Eye (tissue), 1 donor: Measurements from ENCODE around the gene EIF4EBP2.

Experiments used
- DNase-seq: peaks from one replicate; pipeline ENCODE4 v3.0.0-alpha.2; 2015

EIF4EBP2 gene

GRCh38 chr10:70379581-70380176, 24.3 kb upstream of the EIF4EBP2 start:
- DNase-seq, result no peak

- no peak for DNase-seq
Observed at GRCh38 chr10:70380350-70381135, 23.4 kb upstream of the EIF4EBP2 start.

DNA sequence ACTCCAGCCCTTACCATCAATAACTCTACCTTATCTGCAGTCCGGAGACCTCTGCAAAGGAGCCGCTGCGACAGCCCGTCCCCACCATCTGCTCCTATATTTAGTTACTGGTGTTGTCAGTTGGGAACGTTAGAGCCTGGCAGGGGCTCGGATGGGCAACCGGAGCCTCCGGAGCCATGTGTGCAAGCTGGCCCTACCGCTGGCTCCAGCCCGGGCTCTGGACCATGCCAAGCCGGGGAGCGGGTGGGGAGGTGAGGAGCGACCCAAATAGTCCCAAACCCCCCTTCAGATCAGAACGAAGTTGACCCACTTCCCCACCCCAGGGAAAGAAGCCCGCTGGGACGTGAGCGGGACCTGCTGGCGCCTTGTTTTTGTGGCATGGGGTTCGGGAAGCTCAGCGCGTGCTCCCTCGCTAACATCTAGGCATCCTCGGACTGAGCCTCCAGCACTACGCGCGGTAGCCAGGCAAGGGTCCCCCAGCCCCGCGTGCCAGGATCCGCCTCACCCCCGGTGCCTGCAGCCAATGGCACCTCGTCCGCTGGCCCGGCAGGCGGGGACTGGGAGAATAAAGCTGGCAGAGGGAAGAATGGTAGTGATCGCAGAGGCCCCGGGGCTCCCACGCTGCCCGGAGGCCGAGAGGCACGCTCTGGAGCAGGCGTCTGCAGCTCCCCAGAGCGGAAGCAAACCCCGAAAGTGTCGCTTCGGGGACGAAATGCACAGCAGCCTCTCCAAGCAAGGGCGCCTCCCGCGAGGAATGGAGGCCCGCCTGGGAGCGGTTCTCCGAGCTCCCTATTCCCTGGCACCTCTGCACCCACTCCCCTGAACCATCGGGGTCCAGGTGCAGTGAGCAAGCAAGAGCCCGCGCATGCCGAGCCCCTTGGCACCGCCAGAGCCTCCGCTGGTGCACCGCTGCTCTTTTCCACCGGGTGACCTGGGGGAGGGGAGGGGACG, 22.2 kb upstream of the EIF4EBP2 start:
- peak; percentile 86 for DNase-seq

GRCh38 chr10:70391654-70392053, 12.3 kb upstream of the EIF4EBP2 start:
- DNase-seq, result no peak

DNA sequence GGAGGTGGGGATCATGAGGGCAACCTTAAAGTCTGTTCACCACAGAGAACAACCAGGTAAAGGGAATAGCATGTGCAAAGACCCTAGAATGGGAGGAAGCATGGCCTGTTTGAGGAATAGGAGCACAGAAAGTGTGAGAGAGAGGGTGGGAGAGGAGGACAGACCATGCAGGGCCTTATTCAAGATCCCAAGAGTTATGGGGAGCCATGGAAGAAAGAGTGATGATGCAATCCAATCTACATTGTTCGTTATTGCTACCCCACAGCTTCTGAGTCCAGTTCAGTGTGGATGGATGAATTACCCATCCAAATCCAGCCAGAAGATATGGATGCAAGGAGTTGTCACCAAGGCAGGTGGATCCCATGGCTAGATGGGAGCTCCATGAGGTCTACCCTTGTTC, 7.8 kb upstream of the EIF4EBP2 start:
- no peak for DNase-seq

- DNase-seq, result no peak
Observed at GRCh38 chr10:70399177-70399576, 4.8 kb upstream of the EIF4EBP2 start.

- DNase-seq, result no peak
Observed at GRCh38 chr10:70403483-70404035, 386 bp upstream of the EIF4EBP2 start.

DNA sequence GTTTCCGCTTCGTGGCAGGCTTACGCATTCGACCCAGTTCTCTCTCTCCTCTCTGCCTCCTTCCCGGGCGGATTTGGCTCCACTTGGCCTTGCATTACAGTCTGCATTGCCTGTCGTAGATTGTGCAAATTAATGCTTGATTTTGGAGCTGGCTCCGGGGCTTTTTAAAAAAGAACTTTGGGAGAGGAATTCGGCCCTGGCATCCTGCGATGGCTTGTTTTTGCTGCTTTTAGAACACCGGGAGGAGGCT, 767 bp downstream of the EIF4EBP2 start:
- DNase-seq, result peak; percentile 79

- DNase-seq, result peak; percentile 68
Observed at GRCh38 chr10:70405037-70405824, 1.3 kb downstream of the EIF4EBP2 start.

GRCh38 chr10:70409772-70410171, 5.8 kb downstream of the EIF4EBP2 start:
- no peak for DNase-seq

- no peak for DNase-seq
Observed at GRCh38 chr10:70410608-70411007, 6.7 kb downstream of the EIF4EBP2 start.

GRCh38 chr10:70412356-70412755, 8.4 kb downstream of the EIF4EBP2 start:
- no peak for DNase-seq

DNA sequence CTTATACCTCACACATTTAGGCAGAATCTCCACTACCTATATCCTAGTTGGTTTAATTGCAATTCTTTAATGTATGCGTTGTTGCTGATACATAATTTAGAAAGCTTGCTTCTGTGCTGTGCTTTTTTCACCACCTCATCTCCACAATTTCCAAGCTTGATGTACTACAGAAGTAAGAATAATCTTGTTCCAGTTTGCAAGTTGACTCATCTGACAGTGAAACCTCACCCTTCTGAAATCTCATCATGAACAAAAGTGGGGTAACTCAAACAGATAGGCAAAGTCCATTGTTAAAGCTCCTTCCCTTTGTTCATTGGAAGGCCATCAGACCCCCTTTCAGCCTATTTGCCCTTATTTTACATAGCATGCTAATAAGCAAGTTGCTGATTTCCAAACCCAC, 13.6 kb downstream of the EIF4EBP2 start:
- DNase-seq, result no peak

GRCh38 chr10:70418229-70418628, 14.3 kb downstream of the EIF4EBP2 start:
- DNase-seq, result no peak

DNA sequence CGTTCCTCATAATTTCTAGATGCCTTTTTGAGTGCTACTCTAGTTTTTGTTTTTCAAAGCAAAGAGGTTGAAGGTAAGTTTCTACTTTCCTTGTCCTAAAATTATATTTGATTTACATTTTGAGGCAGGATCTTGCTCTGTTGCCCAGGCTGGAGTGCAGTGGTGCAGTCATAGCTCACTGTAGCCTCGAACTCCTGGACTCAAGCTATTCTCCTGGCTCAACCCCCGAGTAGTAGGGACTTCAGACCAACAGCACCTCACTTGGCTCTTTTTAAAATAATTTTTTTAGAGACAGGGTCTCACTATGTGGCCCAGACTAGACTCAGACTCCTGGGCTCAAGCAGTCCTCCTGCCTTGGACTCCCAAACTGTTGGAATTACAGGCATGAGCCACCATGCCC, 14.8 kb downstream of the EIF4EBP2 start:
- DNase-seq, result no peak

GRCh38 chr10:70424320-70424719, 20.4 kb downstream of the EIF4EBP2 start:
- DNase-seq, result peak; percentile 63

GRCh38 chr10:70425096-70425495, 21.2 kb downstream of the EIF4EBP2 start:
- DNase-seq, result no peak

DNA sequence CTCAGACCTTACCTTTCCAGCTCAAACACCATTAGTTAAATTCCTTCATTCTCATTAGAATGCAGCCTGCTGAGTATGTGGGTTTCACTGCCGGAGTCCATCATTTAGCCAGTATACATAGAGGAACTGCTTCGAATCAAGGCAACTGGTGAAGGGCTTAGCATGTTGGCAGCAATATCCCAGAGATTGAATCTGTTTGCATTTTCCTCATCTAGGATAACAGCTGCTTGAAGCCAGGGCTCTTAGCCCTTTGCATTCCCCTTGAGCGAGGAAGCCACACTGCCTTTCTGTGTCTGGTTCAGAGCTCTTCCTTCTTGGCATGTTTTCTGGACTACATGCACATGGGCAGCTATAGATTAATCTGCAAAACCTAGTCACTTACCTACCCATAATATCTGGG, 22.9 kb downstream of the EIF4EBP2 start:
- DNase-seq, result peak; percentile 16

DNA sequence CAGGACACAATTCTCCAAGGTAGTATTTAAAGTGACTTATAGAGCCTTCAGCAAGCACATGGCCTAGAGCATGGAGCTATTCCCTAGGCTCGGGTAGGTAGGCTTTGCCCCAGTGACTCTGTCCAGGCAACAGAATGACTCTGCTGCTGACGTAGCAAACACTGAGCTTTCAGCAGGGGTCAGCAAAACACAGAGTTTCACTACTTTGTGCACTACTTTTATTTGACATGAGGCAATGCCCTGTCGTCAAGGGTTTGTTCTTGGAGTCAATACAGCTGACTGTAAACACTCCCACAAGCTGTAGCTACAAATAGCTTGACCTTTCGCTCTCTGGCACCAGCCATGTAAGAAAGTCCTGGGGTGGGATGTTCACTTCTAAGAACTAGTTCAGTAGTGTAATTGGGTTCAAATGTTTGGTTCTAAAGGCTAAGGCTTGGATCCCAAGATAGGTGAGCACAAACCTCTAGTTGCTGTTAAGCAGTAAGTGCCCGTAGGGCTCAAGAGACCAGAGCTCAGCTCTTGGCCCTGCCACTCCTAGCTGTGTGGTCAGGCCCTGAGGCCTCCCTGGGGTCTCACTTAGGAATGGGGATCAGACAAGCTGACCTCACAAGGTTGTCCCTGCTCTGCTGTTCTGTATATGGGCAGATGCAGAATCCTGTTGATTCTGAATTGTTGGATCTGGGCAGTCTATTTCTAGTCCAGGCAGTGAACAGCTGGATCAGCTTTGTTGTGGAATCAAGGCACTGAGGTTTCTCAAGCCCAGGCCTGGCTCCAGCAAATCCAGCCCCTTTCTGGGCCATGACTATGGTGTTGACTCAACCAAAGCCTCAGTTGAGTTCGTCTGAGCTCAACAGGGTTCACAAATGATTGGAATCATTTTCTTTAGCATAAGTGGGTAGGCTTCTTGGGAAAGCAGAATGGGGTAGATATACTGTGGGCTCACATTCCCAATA, 26.8 kb downstream of the EIF4EBP2 start:
- peak; percentile 24 for DNase-seq

- peak; percentile 89 for DNase-seq
Observed at GRCh38 chr10:70432101-70432500, 28.2 kb downstream of the EIF4EBP2 start.

DNA sequence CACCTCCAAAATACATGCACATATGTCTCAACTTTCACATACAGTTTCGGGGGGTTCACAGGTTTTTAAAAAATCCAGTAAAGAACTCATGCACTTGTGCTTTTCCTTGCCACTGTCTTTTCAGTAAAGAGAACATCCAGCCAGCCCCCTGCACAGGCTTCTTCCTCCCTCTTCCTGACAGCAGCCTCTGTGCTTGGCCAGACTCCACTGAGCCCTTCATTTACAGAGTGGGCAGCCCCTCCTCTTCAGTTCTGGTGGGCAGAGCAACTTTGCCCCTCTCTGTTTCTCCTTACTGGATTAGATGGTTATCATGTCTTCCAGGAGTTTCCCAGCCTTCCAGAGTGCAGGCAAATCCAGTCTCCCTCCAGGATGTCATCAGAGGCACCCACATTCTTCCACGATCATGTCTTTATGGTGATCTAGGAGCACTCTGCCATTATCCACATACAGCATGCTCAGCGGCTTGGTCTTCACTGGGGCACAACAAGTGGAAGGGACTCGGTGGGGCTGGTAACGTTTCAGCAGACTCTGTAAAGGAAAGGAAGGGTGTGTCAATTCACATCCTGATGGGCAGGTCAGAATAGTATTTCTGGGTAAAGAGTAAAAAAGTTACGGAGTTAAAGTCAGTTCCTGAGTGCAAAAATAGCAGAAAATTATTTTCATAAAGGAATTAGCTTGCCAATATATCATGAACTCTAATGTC, 28.8 kb downstream of the EIF4EBP2 start:
- DNase-seq, result no peak
